Ureter (tissue), 1 donor: Measurements from ENCODE around the gene HAVCR2. TPM values are rescaled to one million over a fixed set of nuclear protein-coding genes. Genes with fewer than 3 reads are reported as not detected.
"Not testable (repeated sequence)": the region's sequence is repeated elsewhere in the genome, so short reads cannot be mapped to it uniquely, and the experiment has no call there.

Experiments
- DNase-seq: peaks from one replicate; pipeline ENCODE4 v3.0.0-alpha.2; 2020; ENCODE audit warnings: low spot score
- total RNA-seq: library from RNA; stranded (reverse); gene quantifications from one replicate; pipeline ENCODE4 v1.2.4, GENCODE V29; 2023
- donor health status: DM: yes; HTN: yes; CAD: no.

Gene HAVCR2
- total RNA-seq, 1 donor from 2014 or later = 5.6 TPM

- no peak for DNase-seq
Observed at GRCh38 chr5:157088342-157088990, 20.4 kb downstream of the HAVCR2 start.

GRCh38 chr5:157086751-157087359 is 22.0 kb downstream of the HAVCR2 start:
- no peak for DNase-seq

GRCh38 chr5:157085930-157086329 is 22.9 kb downstream of the HAVCR2 start:
- DNase-seq = no peak

- no peak for DNase-seq
Observed at GRCh38 chr5:157080286-157080685, 28.6 kb downstream of the HAVCR2 start.

- DNase-seq = no peak
Observed at GRCh38 chr5:157076558-157076957, 32.3 kb downstream of the HAVCR2 start.

GRCh38 chr5:157072508-157072907 is 36.3 kb downstream of the HAVCR2 start:
- DNase-seq = no peak

GRCh38 chr5:157069949-157070348 is 38.9 kb downstream of the HAVCR2 start:
- no peak for DNase-seq

- DNase-seq = no peak
Observed at GRCh38 chr5:157068785-157069184, 40.1 kb downstream of the HAVCR2 start.

GRCh38 chr5:157068339-157068738 is 40.5 kb downstream of the HAVCR2 start:
- DNase-seq = no peak

GRCh38 chr5:157067005-157067404 is 41.8 kb downstream of the HAVCR2 start:
- no peak for DNase-seq

- DNase-seq = no peak
Observed at GRCh38 chr5:157066080-157066479, 42.8 kb downstream of the HAVCR2 start.

- DNase-seq = no peak
Observed at GRCh38 chr5:157063776-157064430, 44.9 kb downstream of the HAVCR2 start.

GRCh38 chr5:157059891-157060290 is 49.0 kb downstream of the HAVCR2 start:
- DNase-seq = no peak

- DNase-seq = no peak
Observed at GRCh38 chr5:157059093-157059539, 49.7 kb downstream of the HAVCR2 start, which contains the start of gene HAVCR1. HAVCR1 (minus strand) TSS chr5:157059116; CDS start chr5:157057943, 1,173 bp downstream.

- DNase-seq = no peak
Observed at GRCh38 chr5:157057459-157058370, 51.1 kb downstream of the HAVCR2 start.

- DNase-seq = not testable (repeated sequence)
Observed at GRCh38 chr5:157056848-157057247, 52.0 kb downstream of the HAVCR2 start.

- no peak for DNase-seq
Observed at GRCh38 chr5:157051604-157052245, 57.1 kb downstream of the HAVCR2 start.

- DNase-seq = no peak
Observed at GRCh38 chr5:157050050-157050449, 58.8 kb downstream of the HAVCR2 start.

GRCh38 chr5:157049605-157050004 is 59.2 kb downstream of the HAVCR2 start:
- DNase-seq = no peak

GRCh38 chr5:157047898-157048297 is 60.9 kb downstream of the HAVCR2 start:
- no peak for DNase-seq

- not testable (repeated sequence) for DNase-seq
Observed at GRCh38 chr5:157047016-157047415, 61.8 kb downstream of the HAVCR2 start.
